GM21367 (cell line): Measurements from ENCODE around the gene CLK4.

Source experiments
- ATAC-seq: cut with Tn5 transposase; IDR thresholded peaks from one replicate; pipeline ENCODE4 v1.9.1; 2021; ENCODE audit not compliant: unreplicated experiment

Gene CLK4

DNA sequence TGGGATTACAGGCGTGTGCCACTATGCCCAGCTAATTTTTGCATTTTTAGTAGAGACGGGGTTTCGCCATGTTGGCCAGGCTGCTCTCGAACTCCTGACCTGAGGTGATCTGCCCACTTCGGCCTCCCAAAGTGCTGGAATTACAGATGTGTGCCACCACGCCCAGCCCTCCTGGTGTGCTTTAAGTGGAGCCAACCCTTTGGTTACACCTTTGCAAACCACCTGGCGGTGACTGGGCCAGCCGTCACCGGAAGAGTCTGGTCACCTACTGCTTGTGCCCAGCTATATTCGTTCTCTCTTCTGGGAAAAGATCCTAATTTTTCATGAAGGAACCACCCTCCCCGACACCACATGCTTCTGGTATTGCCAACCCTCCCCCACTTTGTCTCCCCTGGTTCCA lies 72.5 kb downstream of the CLK4 start:
- no peak for ATAC-seq

GRCh38 chr5:178553517-178553916 lies 73.3 kb downstream of the CLK4 start:
- no peak for ATAC-seq
